Fibroblast of lung (primary cell): ENCODE results near the gene TENM4.

Experiments
- CTCF ChIP-seq, 2 donors: IDR thresholded peaks in 1 of 2; conservative IDR thresholded peaks in 1 of 2; 1 replicate in 1 of 2; 2 replicates in 1 of 2; pipeline ENCODE4 v1.5.1; 2011 to 2012; ENCODE audit warnings: low read length in 2 of 2, control low read depth in 1 of 2, inconsistent platforms in 1 of 2, low read depth in 1 of 2, mild to moderate bottlenecking in 1 of 2
- EZH2 ChIP-seq: IDR thresholded peaks from 2 replicates; pipeline ENCODE4 v1.5.1; 2012; ENCODE audit warnings: low read length, control low read depth, mild to moderate bottlenecking; ENCODE audit errors: missing control alignments

GRCh38 chr11:79173615-79174014, 267.2 kb downstream of the TENM4 start:
- no peak for TF ChIP-seq CTCF (conservative IDR thresholded peaks at IDR 0.05 in 1 of 2, IDR thresholded peaks at IDR 0.05 in 1 of 2; ENCODE audit: low read depth in 1 of 2, low read length in 2 of 2)
- TF ChIP-seq EZH2 = no peak
